ENCODE results near the gene PPP1R37.

DNA sequence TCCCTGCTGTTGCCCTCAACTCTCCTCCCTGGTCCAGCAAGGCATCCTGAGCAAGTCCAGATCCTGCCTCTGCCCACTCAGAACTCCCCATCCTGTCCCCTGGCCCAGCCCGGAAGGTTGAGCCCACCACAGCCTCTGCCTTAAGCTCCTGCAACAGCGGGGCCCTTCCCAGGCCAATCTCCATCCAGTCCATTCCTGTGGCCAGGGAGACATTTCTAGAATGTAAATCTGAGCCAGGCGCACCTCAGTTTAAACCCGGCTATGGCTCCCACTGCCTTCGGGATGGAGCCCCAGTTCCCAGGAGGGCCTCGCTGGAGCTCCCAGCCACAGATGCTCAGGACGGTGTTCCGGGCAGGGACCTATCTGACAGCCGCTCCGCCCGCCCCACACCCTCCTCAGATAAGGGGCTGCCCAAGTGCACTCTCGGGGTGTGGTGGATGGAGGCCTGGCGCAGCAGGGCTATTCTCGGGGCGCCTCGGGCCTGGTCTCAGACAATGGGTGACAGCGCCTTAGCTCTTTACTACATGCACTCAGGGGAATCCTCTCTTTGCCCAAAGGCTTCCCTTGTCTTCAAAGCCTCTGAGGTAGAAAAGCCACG, 79.7 kb downstream of the PPP1R37 start:
- TF ChIP-seq CTCF (IDR thresholded peaks at IDR 0.05) = no peak
- no peak for TF ChIP-seq POLR2A (IDR thresholded peaks at IDR 0.05)

All from lower leg skin (tissue), 3 donors.